Nephron progenitor cell (in vitro differentiated cells): ENCODE data around the gene PIP4P1.

Experiments used
- DNase-seq: peaks from one replicate; pipeline ENCODE4 v3.0.0; 2021
- H3K27ac Mint-ChIP-seq: 2 replicates; pipeline ENCODE4 v1.8.0; 2021; ENCODE audit warnings: mild to moderate bottlenecking, moderate library complexity, mixed read lengths
- H3K27me3 Mint-ChIP-seq: 2 replicates; pipeline ENCODE4 v1.8.0; 2021; ENCODE audit warnings: mild to moderate bottlenecking, low read depth, mixed read lengths; ENCODE audit not compliant: poor library complexity
- H3K36me3 Mint-ChIP-seq: 2 replicates; pipeline ENCODE4 v1.8.0; 2021; ENCODE audit warnings: low read depth, mixed read lengths
- H3K4me1 Mint-ChIP-seq: 2 replicates; pipeline ENCODE4 v1.8.0; 2021; ENCODE audit warnings: mixed read lengths
- H3K4me3 Mint-ChIP-seq: 2 replicates; pipeline ENCODE4 v1.8.0; 2021; ENCODE audit warnings: mild to moderate bottlenecking, moderate library complexity, mixed read lengths
- H3K9me3 Mint-ChIP-seq: 2 replicates; pipeline ENCODE4 v1.8.0; 2021; ENCODE audit warnings: mild to moderate bottlenecking, moderate library complexity, mixed read lengths
- TF ChIP-seq, protein P1 (sequence below): fragments of 200-600 bp; sonication (generic); IDR thresholded peaks from 2 replicates; pipeline ENCODE4 v1.5.0; 2021; ENCODE audit warnings: antibody characterized with exemption

PIP4P1 gene

DNA sequence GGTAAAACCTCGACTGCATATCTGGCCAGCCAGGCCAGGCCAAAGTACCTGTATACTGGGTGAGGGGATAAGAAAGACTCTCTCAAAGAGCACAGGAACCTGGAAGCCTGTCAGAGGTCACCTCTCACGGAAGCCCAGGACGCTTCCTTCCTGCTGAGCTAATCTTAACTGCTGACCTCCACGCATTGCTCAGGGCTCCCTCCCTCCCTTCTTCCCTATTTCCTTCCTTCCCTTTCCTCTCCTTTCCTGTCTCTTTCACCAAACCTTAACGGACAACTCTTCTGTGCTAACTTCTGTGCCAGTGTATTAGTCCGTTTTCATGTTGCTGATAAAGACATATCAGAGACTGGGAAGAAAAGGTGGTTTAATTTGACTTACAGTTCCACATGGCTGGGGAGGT, 29.3 kb upstream of the PIP4P1 start:
- H3K4me1 Mint-ChIP-seq = peaks cover 26% of the 10 kb centered on the region
- H3K9me3 Mint-ChIP-seq = peaks cover 9% of the 10 kb centered on the region
- no peak overlapping the region for H3K4me3 Mint-ChIP-seq
- H3K27ac Mint-ChIP-seq = peak overlapping the region; percentile 7
- peaks cover 12% of the 10 kb centered on the region for H3K27me3 Mint-ChIP-seq
- TF ChIP-seq, protein P1, sequence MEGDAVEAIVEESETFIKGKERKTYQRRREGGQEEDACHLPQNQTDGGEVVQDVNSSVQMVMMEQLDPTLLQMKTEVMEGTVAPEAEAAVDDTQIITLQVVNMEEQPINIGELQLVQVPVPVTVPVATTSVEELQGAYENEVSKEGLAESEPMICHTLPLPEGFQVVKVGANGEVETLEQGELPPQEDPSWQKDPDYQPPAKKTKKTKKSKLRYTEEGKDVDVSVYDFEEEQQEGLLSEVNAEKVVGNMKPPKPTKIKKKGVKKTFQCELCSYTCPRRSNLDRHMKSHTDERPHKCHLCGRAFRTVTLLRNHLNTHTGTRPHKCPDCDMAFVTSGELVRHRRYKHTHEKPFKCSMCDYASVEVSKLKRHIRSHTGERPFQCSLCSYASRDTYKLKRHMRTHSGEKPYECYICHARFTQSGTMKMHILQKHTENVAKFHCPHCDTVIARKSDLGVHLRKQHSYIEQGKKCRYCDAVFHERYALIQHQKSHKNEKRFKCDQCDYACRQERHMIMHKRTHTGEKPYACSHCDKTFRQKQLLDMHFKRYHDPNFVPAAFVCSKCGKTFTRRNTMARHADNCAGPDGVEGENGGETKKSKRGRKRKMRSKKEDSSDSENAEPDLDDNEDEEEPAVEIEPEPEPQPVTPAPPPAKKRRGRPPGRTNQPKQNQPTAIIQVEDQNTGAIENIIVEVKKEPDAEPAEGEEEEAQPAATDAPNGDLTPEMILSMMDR = no peak
- H3K36me3 Mint-ChIP-seq = no peaks in the 10 kb centered on the region
- DNase-seq = no peak

DNA sequence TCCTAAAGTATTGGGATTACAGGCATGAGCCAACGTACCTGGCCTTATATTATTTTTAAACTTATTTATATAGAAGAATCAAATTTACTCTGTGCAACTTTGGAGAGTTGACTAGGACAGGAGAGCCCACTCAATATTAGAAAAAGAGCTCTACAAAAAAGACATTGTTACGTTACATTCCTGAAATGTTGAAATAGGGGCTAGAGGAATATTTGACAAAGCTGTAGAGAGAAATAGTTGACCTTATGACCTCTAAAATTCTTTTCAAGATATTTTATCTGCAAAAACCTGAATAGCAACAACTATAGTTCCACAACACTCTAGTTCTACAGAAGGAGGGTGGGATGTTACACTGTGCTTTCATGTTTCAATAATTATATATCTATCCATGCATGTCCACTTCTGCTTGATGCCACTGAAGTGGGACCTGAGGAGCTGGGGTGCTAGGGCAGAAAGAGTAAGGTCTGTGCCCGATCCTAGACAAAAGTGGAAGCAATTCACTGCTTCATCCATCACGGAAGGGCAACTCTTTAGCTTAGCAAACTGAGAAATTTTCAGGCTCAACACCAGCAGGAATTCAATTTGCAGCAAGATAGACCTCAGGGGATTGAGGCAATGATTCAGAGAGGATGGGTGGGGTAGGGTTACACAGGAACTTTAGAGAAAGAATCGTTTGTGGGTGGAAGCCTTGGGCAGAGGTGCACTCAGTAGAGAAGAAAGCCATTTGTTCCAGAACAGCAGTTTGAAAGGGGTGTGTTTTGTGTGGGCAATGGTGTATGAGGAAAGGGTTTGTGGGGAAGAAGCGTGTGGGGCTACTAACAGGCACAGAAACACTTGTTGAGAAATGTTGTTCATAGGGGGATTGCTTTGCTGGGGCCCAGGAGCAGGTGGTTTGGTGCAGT, 28.1 kb upstream of the PIP4P1 start:
- H3K27me3 Mint-ChIP-seq = peaks cover 10% of the 10 kb centered on the region
- TF ChIP-seq, protein P1 = no peak
- peak overlapping the region; percentile 22 for H3K4me3 Mint-ChIP-seq
- no peaks in the 10 kb centered on the region for H3K36me3 Mint-ChIP-seq
- peak overlapping the region; percentile 18 for H3K27ac Mint-ChIP-seq
- peaks cover 26% of the 10 kb centered on the region for H3K4me1 Mint-ChIP-seq
- peak; percentile 5 for DNase-seq
- H3K9me3 Mint-ChIP-seq = no peaks in the 10 kb centered on the region

DNA sequence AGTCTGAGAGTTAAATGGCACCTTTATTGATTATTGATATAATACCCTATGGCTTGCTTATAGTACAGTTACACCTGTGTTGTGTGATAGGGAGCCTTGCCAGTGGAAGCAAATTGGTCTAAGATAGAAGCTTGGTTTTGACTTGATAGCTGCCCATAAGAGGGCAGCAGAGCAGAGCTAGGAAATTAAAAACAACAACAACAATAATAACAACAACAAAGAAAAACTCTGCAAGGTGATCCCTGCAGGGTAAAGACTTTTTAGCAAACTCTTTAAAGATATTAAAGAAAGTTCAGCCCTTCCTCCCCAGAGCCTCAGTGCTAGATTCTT, 26.1 kb upstream of the PIP4P1 start:
- DNase-seq = no peak
- Mint-ChIP-seq H3K27me3 (peaks cover 10% of the 10 kb centered on the region), H3K4me3 (no peak overlapping the region), H3K36me3 (no peaks in the 10 kb centered on the region), H3K4me1 (peaks cover 26% of the 10 kb centered on the region), H3K9me3 (no peaks in the 10 kb centered on the region), H3K27ac (no peak overlapping the region)
- TF ChIP-seq, protein P1 = no peak

DNA sequence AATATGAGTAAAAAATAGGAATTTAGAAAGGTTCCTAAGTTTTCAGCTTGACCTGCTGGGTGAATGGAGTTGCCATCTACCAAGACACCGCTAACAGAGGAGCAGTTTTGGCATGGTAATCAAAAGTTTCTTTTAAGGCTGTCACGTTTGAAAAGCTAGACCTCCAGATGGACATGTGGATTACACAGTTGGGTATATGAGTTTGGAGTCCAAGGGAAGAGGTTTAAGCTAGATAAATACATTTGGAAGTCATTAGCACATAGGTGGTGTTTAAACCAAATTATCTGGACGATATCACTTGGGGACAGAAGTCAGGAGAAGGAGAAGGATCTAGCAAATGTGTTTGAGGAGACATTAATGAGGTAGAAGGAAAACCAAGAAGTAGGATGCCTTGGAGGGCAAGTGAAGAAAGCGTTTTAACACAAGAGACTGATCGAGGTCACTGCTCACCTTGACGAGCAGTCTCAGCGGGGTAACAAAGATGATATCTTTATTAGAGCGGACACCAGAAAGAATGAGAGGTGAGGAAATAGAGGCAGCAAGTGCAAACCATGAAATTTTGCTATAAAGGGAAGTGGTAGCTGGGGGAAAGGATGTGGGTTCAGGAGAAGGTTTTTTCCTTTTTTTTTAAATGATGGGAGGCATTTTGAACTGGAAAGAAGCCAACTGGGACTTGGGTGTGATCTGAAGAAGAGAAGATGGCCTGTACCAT, 25.6 kb upstream of the PIP4P1 start:
- no peak for DNase-seq
- no peak overlapping the region for H3K27ac Mint-ChIP-seq
- no peak overlapping the region for H3K4me3 Mint-ChIP-seq
- H3K4me1 Mint-ChIP-seq = peaks cover 26% of the 10 kb centered on the region
- TF ChIP-seq, protein P1 = no peak
- H3K27me3 Mint-ChIP-seq = peaks cover 10% of the 10 kb centered on the region
- no peaks in the 10 kb centered on the region for H3K36me3 Mint-ChIP-seq
- H3K9me3 Mint-ChIP-seq = no peaks in the 10 kb centered on the region

DNA sequence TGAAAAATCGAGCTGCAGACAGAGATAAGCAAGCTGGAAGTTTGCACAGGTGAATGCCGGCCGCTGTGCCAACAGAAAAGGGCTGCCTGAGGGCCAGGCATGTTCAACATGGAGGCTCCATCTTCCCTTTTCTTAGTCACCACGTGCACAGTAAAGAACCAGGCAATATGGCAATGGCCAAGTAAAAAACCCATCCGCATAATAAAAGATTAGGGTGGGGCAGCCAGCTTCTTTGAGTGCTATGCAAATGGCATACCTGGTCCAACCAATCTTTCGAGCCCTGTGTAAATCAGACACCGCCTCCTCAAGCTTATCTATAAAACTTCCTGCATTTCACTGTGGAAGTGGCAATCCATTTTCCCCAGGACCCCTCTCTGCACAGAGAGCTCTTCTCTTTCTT, 24.7 kb upstream of the PIP4P1 start:
- peaks cover 25% of the 10 kb centered on the region for H3K4me1 Mint-ChIP-seq
- TF ChIP-seq, protein P1 = no peak
- no peaks in the 10 kb centered on the region for H3K9me3 Mint-ChIP-seq
- no peak for DNase-seq
- no peak overlapping the region for H3K27ac Mint-ChIP-seq
- H3K36me3 Mint-ChIP-seq = no peaks in the 10 kb centered on the region
- H3K4me3 Mint-ChIP-seq = no peak overlapping the region
- peaks cover 2% of the 10 kb centered on the region for H3K27me3 Mint-ChIP-seq
